WTC11 (cell line): Measurements from ENCODE around the gene ADGRV1. TPM values are rescaled to one million over a fixed set of nuclear protein-coding genes. Genes with fewer than 3 reads are reported as not detected.
"Not testable (repeated sequence)": the region's sequence is repeated elsewhere in the genome, so short reads cannot be mapped to it uniquely, and the experiment has no call there.

Source experiments
- ATAC-seq: fragments of 200-7000 bp; cut with Tn5 transposase; 2 replicates; pipeline ENCODE4 v1.10.0; 2021; ENCODE audit warnings: mild to moderate bottlenecking, moderate library complexity
- CTCF ChIA-PET: fragments of 300-600 bp; sonication (Branson Sonifier 250); formaldehyde crosslinking; loops from one replicate; lab custom pipeline; 2021; ENCODE audit warnings: antibody characterized with exemption; lab: Charles Lee
- POLR2A ChIA-PET: fragments of 350-600 bp; sonication (Branson Sonifier 250); formaldehyde crosslinking; loops from one replicate; lab custom pipeline; 2021; ENCODE audit warnings: antibody characterized with exemption; lab: Charles Lee
- DNase-seq: peaks from one replicate; pipeline ENCODE4 v3.0.0; 2021; ENCODE audit warnings: low spot score
- H3K27ac Mint-ChIP-seq: 2 replicates; pipeline ENCODE4 v1.8.0; 2021; ENCODE audit warnings: mixed read lengths
- H3K27me3 Mint-ChIP-seq: 2 replicates; pipeline ENCODE4 v1.8.0; 2021; ENCODE audit warnings: low read depth, mild to moderate bottlenecking, moderate library complexity, mixed read lengths
- H3K36me3 Mint-ChIP-seq: 2 replicates; pipeline ENCODE4 v1.8.0; 2021; ENCODE audit warnings: mixed read lengths
- H3K4me1 Mint-ChIP-seq: 2 replicates; pipeline ENCODE4 v1.8.0; 2022; ENCODE audit warnings: mixed read lengths
- H3K4me3 Mint-ChIP-seq: 2 replicates; pipeline ENCODE4 v1.8.0; 2021; ENCODE audit warnings: mild to moderate bottlenecking, moderate library complexity, mixed read lengths
- H3K9me3 Mint-ChIP-seq: 2 replicates; pipeline ENCODE4 v1.8.0; 2021; ENCODE audit warnings: mixed read lengths
- ATF1 ChIP-seq: sonication (generic); formaldehyde crosslinking; IDR thresholded peaks from 2 replicates; pipeline ENCODE4 v1.8.1; 2023; ENCODE audit warnings: mild to moderate bottlenecking, moderate library complexity, missing genetic modification reagents
- ETV6 ChIP-seq: sonication (generic); formaldehyde crosslinking; IDR thresholded peaks from 2 replicates; pipeline ENCODE4 v1.8.1; 2022; ENCODE audit warnings: mild to moderate bottlenecking, missing genetic modification reagents
- FOXJ3 ChIP-seq: sonication (generic); formaldehyde crosslinking; IDR thresholded peaks from 2 replicates; pipeline ENCODE4 v1.9.0; 2021; ENCODE audit warnings: missing genetic modification reagents, mild to moderate bottlenecking, borderline replicate concordance
- GTF2I ChIP-seq: fragments of 250-450 bp; sonication (Bioruptor Pico); conservative IDR thresholded peaks from 2 replicates; pipeline ENCODE4 v1.4.0; 2021; ENCODE audit warnings: mild to moderate bottlenecking
- HMGA2 ChIP-seq: fragments of 250-450 bp; sonication (Bioruptor Pico); IDR thresholded peaks from 2 replicates; pipeline ENCODE4 v1.4.0; 2021; ENCODE audit warnings: mild to moderate bottlenecking, moderate library complexity
- NFE2L1 ChIP-seq: sonication (generic); formaldehyde crosslinking; IDR thresholded peaks from 2 replicates; pipeline ENCODE4 v1.8.1; 2023; ENCODE audit warnings: missing genetic modification reagents
- RELA ChIP-seq: sonication (generic); formaldehyde crosslinking; IDR thresholded peaks from 2 replicates; pipeline ENCODE4 v1.8.1; 2022; ENCODE audit warnings: missing genetic modification reagents, mild to moderate bottlenecking, borderline replicate concordance
- SMAD4 ChIP-seq: sonication (generic); formaldehyde crosslinking; IDR thresholded peaks from 2 replicates; pipeline ENCODE4 v1.8.0; 2022; ENCODE audit warnings: mild to moderate bottlenecking, missing genetic modification reagents
- ZNF423 ChIP-seq: fragments of 250-450 bp; sonication (Bioruptor Pico); IDR thresholded peaks from 2 replicates; pipeline ENCODE4 v2.1.2; 2022; ENCODE audit warnings: mild to moderate bottlenecking, moderate library complexity
- total RNA-seq: library from RNA; stranded (reverse); gene quantifications from 3 replicates; pipeline ENCODE4 v1.2.3, GENCODE V29; 2021
- TF ChIP-seq, protein P1 (sequence below): sonication (generic); formaldehyde crosslinking; IDR thresholded peaks from 2 replicates; pipeline ENCODE4 v1.8.0; 2023; ENCODE audit warnings: missing genetic modification reagents, mild to moderate bottlenecking, borderline replicate concordance
- TF ChIP-seq, protein P2 (sequence below): sonication (generic); formaldehyde crosslinking; IDR thresholded peaks from 2 replicates; pipeline ENCODE4 v1.8.1; 2023; ENCODE audit warnings: mild to moderate bottlenecking, missing genetic modification reagents
- TF ChIP-seq, protein P3 (sequence below): sonication (generic); formaldehyde crosslinking; IDR thresholded peaks from 2 replicates; pipeline ENCODE4 v1.8.1; 2023; ENCODE audit warnings: mild to moderate bottlenecking, missing genetic modification reagents, moderate library complexity
- TF ChIP-seq, protein P4 (sequence below): fragments of 250-450 bp; sonication (Bioruptor Pico); IDR thresholded peaks from 2 replicates; pipeline ENCODE4 v1.9.0; 2021; ENCODE audit warnings: mild to moderate bottlenecking

The ADGRV1 gene
- total RNA-seq, 1 experiment from 2014 or later = 74.5 TPM

DNA sequence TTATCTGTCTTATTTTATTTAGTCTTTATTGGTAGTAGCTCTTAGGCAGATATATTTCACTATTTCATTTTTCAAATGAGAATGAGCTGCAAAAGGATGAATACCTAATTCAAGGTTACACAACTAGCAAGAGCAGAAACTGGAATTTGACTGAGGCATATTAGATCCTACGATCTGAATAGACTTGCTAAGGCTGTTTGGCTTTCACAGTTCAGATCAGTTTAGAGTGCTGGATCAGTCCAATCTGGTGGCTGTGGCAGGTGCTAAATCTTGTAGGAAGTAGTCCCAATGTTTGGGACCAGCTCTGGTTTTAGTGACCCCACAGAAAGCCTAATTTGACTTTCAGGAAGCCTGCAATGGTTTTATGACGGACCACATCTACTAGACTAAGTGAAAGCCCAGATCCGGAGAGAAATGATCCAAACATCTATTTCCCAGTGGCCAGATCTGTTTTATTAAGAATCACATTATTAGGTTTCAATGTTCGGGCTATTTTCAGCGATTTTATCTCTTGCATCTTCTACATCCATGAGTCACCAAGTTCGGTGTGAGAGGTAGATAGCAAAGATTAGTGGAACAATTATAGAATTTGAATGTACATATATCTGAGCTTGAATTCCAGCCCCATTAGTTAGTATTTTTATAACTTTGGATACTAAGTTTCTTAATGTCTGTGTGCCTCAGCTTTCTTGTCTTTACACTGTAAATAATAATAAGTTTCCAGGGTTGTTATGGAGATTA is 359.5 kb downstream of the ADGRV1 start:
- H3K36me3 Mint-ChIP-seq = peaks cover 13% of the 10 kb centered on the region
- ATAC-seq (no peak), DNase-seq (no peak)
- POLR2A ChIA-PET = no interaction called here
- no peak overlapping the region for H3K27ac Mint-ChIP-seq
- CTCF ChIA-PET = no interaction called here
- no peaks in the 10 kb centered on the region for H3K27me3 Mint-ChIP-seq
- TF ChIP-seq, protein P1, sequence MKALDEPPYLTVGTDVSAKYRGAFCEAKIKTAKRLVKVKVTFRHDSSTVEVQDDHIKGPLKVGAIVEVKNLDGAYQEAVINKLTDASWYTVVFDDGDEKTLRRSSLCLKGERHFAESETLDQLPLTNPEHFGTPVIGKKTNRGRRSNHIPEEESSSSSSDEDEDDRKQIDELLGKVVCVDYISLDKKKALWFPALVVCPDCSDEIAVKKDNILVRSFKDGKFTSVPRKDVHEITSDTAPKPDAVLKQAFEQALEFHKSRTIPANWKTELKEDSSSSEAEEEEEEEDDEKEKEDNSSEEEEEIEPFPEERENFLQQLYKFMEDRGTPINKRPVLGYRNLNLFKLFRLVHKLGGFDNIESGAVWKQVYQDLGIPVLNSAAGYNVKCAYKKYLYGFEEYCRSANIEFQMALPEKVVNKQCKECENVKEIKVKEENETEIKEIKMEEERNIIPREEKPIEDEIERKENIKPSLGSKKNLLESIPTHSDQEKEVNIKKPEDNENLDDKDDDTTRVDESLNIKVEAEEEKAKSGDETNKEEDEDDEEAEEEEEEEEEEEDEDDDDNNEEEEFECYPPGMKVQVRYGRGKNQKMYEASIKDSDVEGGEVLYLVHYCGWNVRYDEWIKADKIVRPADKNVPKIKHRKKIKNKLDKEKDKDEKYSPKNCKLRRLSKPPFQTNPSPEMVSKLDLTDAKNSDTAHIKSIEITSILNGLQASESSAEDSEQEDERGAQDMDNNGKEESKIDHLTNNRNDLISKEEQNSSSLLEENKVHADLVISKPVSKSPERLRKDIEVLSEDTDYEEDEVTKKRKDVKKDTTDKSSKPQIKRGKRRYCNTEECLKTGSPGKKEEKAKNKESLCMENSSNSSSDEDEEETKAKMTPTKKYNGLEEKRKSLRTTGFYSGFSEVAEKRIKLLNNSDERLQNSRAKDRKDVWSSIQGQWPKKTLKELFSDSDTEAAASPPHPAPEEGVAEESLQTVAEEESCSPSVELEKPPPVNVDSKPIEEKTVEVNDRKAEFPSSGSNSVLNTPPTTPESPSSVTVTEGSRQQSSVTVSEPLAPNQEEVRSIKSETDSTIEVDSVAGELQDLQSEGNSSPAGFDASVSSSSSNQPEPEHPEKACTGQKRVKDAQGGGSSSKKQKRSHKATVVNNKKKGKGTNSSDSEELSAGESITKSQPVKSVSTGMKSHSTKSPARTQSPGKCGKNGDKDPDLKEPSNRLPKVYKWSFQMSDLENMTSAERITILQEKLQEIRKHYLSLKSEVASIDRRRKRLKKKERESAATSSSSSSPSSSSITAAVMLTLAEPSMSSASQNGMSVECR = no peak
- TF ChIP-seq NFE2L1 (CRISPR knock-in tag) (no peak), GTF2I (no peak), SMAD4 (CRISPR knock-in tag) (no peak), ZNF423 (CRISPR knock-in tag) (no peak)
- no peak overlapping the region for H3K4me3 Mint-ChIP-seq
- H3K4me1 Mint-ChIP-seq = peaks cover 11% of the 10 kb centered on the region
- H3K9me3 Mint-ChIP-seq = no peaks in the 10 kb centered on the region

DNA sequence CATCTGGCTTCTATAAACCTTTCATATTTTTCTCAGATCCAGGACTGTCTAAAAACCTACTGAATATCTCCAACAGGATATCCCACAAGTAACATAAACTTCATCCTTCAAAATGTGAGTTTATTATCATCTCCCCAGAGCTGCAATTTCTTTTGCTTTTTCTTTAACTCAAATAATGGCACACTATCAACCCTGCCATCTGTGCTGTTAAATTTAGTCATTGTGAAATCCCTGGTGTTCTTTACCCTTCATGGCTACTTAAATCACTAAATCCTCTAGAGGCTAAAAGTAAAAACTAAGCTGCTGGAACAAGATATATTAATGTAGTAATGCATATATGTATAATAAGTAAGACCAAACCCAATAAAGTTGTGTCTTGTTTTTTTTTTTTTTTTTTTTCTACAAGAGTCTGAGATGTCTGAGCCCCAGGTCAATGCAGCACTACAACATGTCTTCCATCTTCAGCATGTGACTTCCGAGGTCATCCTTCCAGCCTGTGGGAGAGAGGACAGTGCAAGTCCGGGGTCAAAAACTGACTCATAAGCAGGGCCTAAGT is 362.9 kb downstream of the ADGRV1 start:
- DNase-seq (no peak), ATAC-seq (no peak)
- H3K36me3 Mint-ChIP-seq = peaks cover 17% of the 10 kb centered on the region
- H3K4me1 Mint-ChIP-seq = no peaks in the 10 kb centered on the region
- TF ChIP-seq ATF1 (CRISPR knock-in tag) (no peak), FOXJ3 (CRISPR knock-in tag) (no peak), RELA (CRISPR knock-in tag) (no peak), HMGA2 (CRISPR knock-in tag) (no peak), ETV6 (no peak)
- TF ChIP-seq, protein P2, sequence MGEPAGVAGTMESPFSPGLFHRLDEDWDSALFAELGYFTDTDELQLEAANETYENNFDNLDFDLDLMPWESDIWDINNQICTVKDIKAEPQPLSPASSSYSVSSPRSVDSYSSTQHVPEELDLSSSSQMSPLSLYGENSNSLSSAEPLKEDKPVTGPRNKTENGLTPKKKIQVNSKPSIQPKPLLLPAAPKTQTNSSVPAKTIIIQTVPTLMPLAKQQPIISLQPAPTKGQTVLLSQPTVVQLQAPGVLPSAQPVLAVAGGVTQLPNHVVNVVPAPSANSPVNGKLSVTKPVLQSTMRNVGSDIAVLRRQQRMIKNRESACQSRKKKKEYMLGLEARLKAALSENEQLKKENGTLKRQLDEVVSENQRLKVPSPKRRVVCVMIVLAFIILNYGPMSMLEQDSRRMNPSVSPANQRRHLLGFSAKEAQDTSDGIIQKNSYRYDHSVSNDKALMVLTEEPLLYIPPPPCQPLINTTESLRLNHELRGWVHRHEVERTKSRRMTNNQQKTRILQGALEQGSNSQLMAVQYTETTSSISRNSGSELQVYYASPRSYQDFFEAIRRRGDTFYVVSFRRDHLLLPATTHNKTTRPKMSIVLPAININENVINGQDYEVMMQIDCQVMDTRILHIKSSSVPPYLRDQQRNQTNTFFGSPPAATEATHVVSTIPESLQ (CRISPR knock-in tag) = no peak
- TF ChIP-seq, protein P3, sequence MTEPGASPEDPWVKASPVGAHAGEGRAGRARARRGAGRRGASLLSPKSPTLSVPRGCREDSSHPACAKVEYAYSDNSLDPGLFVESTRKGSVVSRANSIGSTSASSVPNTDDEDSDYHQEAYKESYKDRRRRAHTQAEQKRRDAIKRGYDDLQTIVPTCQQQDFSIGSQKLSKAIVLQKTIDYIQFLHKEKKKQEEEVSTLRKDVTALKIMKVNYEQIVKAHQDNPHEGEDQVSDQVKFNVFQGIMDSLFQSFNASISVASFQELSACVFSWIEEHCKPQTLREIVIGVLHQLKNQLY = no peak
- TF ChIP-seq, protein P4, sequence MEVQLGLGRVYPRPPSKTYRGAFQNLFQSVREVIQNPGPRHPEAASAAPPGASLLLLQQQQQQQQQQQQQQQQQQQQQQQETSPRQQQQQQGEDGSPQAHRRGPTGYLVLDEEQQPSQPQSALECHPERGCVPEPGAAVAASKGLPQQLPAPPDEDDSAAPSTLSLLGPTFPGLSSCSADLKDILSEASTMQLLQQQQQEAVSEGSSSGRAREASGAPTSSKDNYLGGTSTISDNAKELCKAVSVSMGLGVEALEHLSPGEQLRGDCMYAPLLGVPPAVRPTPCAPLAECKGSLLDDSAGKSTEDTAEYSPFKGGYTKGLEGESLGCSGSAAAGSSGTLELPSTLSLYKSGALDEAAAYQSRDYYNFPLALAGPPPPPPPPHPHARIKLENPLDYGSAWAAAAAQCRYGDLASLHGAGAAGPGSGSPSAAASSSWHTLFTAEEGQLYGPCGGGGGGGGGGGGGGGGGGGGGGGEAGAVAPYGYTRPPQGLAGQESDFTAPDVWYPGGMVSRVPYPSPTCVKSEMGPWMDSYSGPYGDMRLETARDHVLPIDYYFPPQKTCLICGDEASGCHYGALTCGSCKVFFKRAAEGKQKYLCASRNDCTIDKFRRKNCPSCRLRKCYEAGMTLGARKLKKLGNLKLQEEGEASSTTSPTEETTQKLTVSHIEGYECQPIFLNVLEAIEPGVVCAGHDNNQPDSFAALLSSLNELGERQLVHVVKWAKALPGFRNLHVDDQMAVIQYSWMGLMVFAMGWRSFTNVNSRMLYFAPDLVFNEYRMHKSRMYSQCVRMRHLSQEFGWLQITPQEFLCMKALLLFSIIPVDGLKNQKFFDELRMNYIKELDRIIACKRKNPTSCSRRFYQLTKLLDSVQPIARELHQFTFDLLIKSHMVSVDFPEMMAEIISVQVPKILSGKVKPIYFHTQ (CRISPR knock-in tag) = no peak
- POLR2A ChIA-PET = no interaction called here
- H3K27me3 Mint-ChIP-seq = no peaks in the 10 kb centered on the region
- CTCF ChIA-PET = no interaction called here
- no peaks in the 10 kb centered on the region for H3K9me3 Mint-ChIP-seq
- H3K27ac Mint-ChIP-seq = no peak overlapping the region
- H3K4me3 Mint-ChIP-seq = no peak overlapping the region

DNA sequence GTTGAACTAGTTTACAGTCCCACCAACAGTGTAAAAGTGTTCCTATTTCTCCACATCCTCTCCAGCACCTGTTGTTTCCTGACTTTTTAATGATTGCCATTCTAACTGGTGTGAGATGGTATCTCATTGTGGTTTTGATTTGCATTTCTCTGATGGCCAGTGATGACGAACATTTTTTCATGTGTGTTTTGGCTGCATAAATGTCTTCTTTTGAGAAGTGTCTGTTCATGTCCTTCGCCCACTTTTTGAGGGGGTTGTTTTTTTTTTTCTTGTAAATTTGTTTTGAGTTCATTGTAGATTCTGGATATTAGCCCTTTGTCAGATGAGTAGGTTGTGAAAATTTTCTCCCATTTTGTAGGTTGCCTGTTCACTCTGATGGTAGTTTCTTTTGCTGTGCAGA is 365.6 kb downstream of the ADGRV1 start:
- ATAC-seq, H3K9me3 Mint-ChIP-seq, H3K4me1 Mint-ChIP-seq, DNase-seq, H3K27ac Mint-ChIP-seq, CTCF ChIA-PET, H3K4me3 Mint-ChIP-seq, POLR2A ChIA-PET, H3K27me3 Mint-ChIP-seq: not testable (repeated sequence)
- H3K36me3 Mint-ChIP-seq = peaks cover 29% of the 10 kb centered on the region

DNA sequence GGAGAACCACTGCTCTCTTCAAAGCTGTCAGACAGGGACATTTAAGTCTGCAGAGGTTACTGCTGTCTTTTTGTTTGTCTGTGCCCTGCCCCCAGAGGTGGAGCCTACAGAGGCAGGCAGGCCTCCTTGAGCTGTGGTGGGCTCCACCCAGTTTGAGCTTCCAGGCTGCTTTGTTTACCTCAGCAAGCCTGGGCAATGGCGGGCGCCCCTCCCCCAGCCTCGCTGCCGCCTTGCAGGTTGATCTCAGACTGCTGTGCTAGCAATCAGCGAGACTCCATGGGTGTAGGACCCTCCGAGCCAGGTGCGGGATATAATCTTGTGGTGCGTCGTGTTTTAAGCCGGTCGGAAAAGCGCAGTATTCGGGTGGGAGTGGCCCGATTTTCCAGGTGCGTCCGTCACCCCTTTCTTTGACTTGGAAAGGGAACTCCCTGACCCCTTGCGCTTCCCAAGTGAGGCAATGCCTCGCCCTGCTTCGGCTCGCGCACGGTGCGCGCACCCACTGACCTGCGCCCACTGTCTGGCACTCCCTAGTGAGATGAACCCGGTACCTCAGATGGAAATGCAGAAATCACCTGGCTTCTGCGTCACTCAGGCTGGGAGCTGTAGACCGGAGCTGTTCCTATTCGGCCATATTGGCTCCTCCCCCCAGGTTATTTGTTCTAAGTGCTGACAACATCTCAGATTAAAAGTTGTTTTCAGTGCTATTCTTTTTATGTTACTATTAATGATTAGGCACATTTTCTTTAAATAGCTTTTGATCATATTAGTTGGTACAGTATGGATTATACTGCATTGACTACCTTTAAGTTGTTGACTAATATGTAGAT is 370.6 kb downstream of the ADGRV1 start:
- CTCF ChIA-PET = interaction anchor here (1.0 to 1.4 kb wide), 2 partner anchors 455 to 490 kb away, joined by 3 read pairs; no protein-coding TSS in a partner anchor
- peak overlapping the region; percentile 94 for H3K4me3 Mint-ChIP-seq
- DNase-seq = peak; percentile 60
- peak overlapping the region; percentile 100 for H3K27ac Mint-ChIP-seq
- not testable (repeated sequence) for H3K27me3 Mint-ChIP-seq, H3K9me3 Mint-ChIP-seq
- POLR2A ChIA-PET = interaction anchor here (0.7 to 1.5 kb wide), 2 partner anchors 452 to 454 kb away, joined by 3 to 5 read pairs; partner anchors contain the start of gene ARRDC3
- peak; percentile 30; the same call in 1 of the 2 replicates for ATAC-seq
- H3K36me3 Mint-ChIP-seq = peaks cover 15% of the 10 kb centered on the region
- H3K4me1 Mint-ChIP-seq = peaks cover 36% of the 10 kb centered on the region
